ENCODE data around the gene LCLAT1. TPM values are rescaled to one million over a fixed set of nuclear protein-coding genes. Genes with fewer than 3 reads are reported as not detected.
"Not testable (repeated sequence)": the region's sequence is repeated elsewhere in the genome, so short reads cannot be mapped to it uniquely, and the experiment has no call there.

The LCLAT1 gene
- total RNA-seq, 1 experiment from 2014 or later, result 36.0 TPM

GRCh38 chr2:30503695-30504052, 56.6 kb downstream of the LCLAT1 start:
- DNase-seq (ENCODE audit: low read depth), result no peak
- in situ Hi-C loops (cut with HindIII; ENCODE audit: low pct_unique_long_range_greater_than_20kb, low sequenced_read_pairs), result no loop called here

- in situ Hi-C loops (cut with HindIII; ENCODE audit: low pct_unique_long_range_greater_than_20kb, low sequenced_read_pairs), result no loop called here
- no peak for DNase-seq (ENCODE audit: low read depth)
Observed at GRCh38 chr2:30504731-30505130, 57.7 kb downstream of the LCLAT1 start.

- in situ Hi-C loops (cut with HindIII; ENCODE audit: low pct_unique_long_range_greater_than_20kb, low sequenced_read_pairs), result no loop called here
- DNase-seq (ENCODE audit: low read depth), result no peak
Observed at GRCh38 chr2:30505500-30506180, 58.6 kb downstream of the LCLAT1 start.

- in situ Hi-C loops (cut with HindIII; ENCODE audit: low pct_unique_long_range_greater_than_20kb, low sequenced_read_pairs), result not testable (repeated sequence)
Observed at GRCh38 chr2:30507460-30507859, 60.4 kb downstream of the LCLAT1 start.

GRCh38 chr2:30509716-30510115, 62.7 kb downstream of the LCLAT1 start:
- DNase-seq (ENCODE audit: low read depth), result no peak
- in situ Hi-C loops (cut with HindIII; ENCODE audit: low pct_unique_long_range_greater_than_20kb, low sequenced_read_pairs), result no loop called here

More at GRCh38 chr2:30507460-30507859, 60.4 kb downstream of the LCLAT1 start:
- not testable (repeated sequence) for DNase-seq (ENCODE audit: low read depth)

GRCh38 chr2:30510409-30510808, 63.4 kb downstream of the LCLAT1 start:
- no peak for DNase-seq (ENCODE audit: low read depth)
- in situ Hi-C loops (cut with HindIII; ENCODE audit: low pct_unique_long_range_greater_than_20kb, low sequenced_read_pairs), result no loop called here

GRCh38 chr2:30511122-30512083, 64.4 kb downstream of the LCLAT1 start:
- in situ Hi-C loops (cut with HindIII; ENCODE audit: low pct_unique_long_range_greater_than_20kb, low sequenced_read_pairs), result no loop called here
- no peak for DNase-seq (ENCODE audit: low read depth)

GRCh38 chr2:30512243-30512886, 65.3 kb downstream of the LCLAT1 start:
- DNase-seq (ENCODE audit: low read depth), result no peak
- in situ Hi-C loops (cut with HindIII; ENCODE audit: low pct_unique_long_range_greater_than_20kb, low sequenced_read_pairs), result no loop called here

- DNase-seq (ENCODE audit: low read depth); in situ Hi-C loops (cut with HindIII; ENCODE audit: low pct_unique_long_range_greater_than_20kb, low sequenced_read_pairs): not testable (repeated sequence)
Observed at GRCh38 chr2:30513649-30514048, 66.6 kb downstream of the LCLAT1 start.

GRCh38 chr2:30514134-30514847, 67.2 kb downstream of the LCLAT1 start:
- in situ Hi-C loops (cut with HindIII; ENCODE audit: low pct_unique_long_range_greater_than_20kb, low sequenced_read_pairs), result no loop called here
- no peak for DNase-seq (ENCODE audit: low read depth)

GRCh38 chr2:30514848-30515435, 67.9 kb downstream of the LCLAT1 start:
- no peak for DNase-seq (ENCODE audit: low read depth)
- in situ Hi-C loops (cut with HindIII; ENCODE audit: low pct_unique_long_range_greater_than_20kb, low sequenced_read_pairs), result no loop called here

- in situ Hi-C loops (cut with HindIII; ENCODE audit: low pct_unique_long_range_greater_than_20kb, low sequenced_read_pairs), result no loop called here
Observed at GRCh38 chr2:30516166-30516565, 69.1 kb downstream of the LCLAT1 start.

GRCh38 chr2:30519796-30520195, 72.8 kb downstream of the LCLAT1 start:
- DNase-seq (ENCODE audit: low read depth), result no peak
- in situ Hi-C loops (cut with HindIII; ENCODE audit: low pct_unique_long_range_greater_than_20kb, low sequenced_read_pairs), result no loop called here

More at GRCh38 chr2:30516166-30516565, 69.1 kb downstream of the LCLAT1 start:
- DNase-seq (ENCODE audit: low read depth), result no peak

GRCh38 chr2:30522421-30522820, 75.4 kb downstream of the LCLAT1 start:
- DNase-seq (ENCODE audit: low read depth), result no peak
- in situ Hi-C loops (cut with HindIII; ENCODE audit: low pct_unique_long_range_greater_than_20kb, low sequenced_read_pairs), result no loop called here

GRCh38 chr2:30527411-30527810, 80.4 kb downstream of the LCLAT1 start:
- DNase-seq (ENCODE audit: low read depth), result no peak
- in situ Hi-C loops (cut with HindIII; ENCODE audit: low pct_unique_long_range_greater_than_20kb, low sequenced_read_pairs), result no loop called here

- in situ Hi-C loops (cut with HindIII; ENCODE audit: low pct_unique_long_range_greater_than_20kb, low sequenced_read_pairs), result no loop called here
- no peak for DNase-seq (ENCODE audit: low read depth)
Observed at GRCh38 chr2:30527859-30528258, 80.8 kb downstream of the LCLAT1 start.

- DNase-seq (ENCODE audit: low read depth), result no peak
- in situ Hi-C loops (cut with HindIII; ENCODE audit: low pct_unique_long_range_greater_than_20kb, low sequenced_read_pairs), result no loop called here
Observed at GRCh38 chr2:30530346-30530745, 83.3 kb downstream of the LCLAT1 start.

- in situ Hi-C loops (cut with HindIII; ENCODE audit: low pct_unique_long_range_greater_than_20kb, low sequenced_read_pairs), result no loop called here
- DNase-seq (ENCODE audit: low read depth), result no peak
Observed at GRCh38 chr2:30541680-30542079, 94.6 kb downstream of the LCLAT1 start.
